Measurements from ENCODE around the gene EOGT. TPM values are rescaled to one million over a fixed set of nuclear protein-coding genes. Genes with fewer than 3 reads are reported as not detected.

The EOGT gene
- total RNA-seq, 1 experiment from 2014 or later, result 20.1 TPM

- H3K79me2 ChIP-seq (ENCODE audit: insufficient read depth, low read length), result no peaks in the 10 kb centered on the region
- BruUV-seq (replicated peaks), result no TSS peak
- H3K9me2 ChIP-seq (ENCODE audit: insufficient read depth), result no peaks in the 10 kb centered on the region
- H3K9ac ChIP-seq (ENCODE audit: low read length), result no peak overlapping the region
- no peak overlapping the region for H3K27ac ChIP-seq (ENCODE audit: low read depth, low read length)
- H3K27me3 ChIP-seq (ENCODE audit: insufficient read depth, low read length), result peaks cover 74% of the 10 kb centered on the region
- ChIA-PET POLR2A (no interaction called here), RAD21 (ENCODE audit: low non-redundant PET in 1 of 2, low total read pairs in 2 of 2, uncharacterized antibody in 2 of 2, unreplicated experiment in 2 of 2) (no interaction called here), CTCF (no interaction called here)
- H3K4me2 ChIP-seq (ENCODE audit: low read length), result no peak overlapping the region
- no peaks in the 10 kb centered on the region for H3K9me3 ChIP-seq (ENCODE audit: control insufficient read depth in 1 of 2, insufficient read depth in 1 of 2, low read depth in 1 of 2, low read length in 2 of 2)
- no peak for ATAC-seq
- no peaks in the 10 kb centered on the region for H4K20me1 ChIP-seq (ENCODE audit: insufficient read depth)
- no peak for DNase-seq (ENCODE audit: low read depth, low spot score)
- intact Hi-C loops (cut with micrococcal nuclease), result no loop called here
- no peak overlapping the region for H3K4me3 ChIP-seq (replicated peaks in 1 of 2; ENCODE audit: low read depth in 1 of 2, low read length in 2 of 2)
- no peaks in the 10 kb centered on the region for H3K4me1 ChIP-seq (ENCODE audit: control insufficient read depth in 1 of 2, insufficient read depth in 2 of 2, low read length in 2 of 2)
- H2AFZ ChIP-seq (ENCODE audit: low read depth, low read length, poor library complexity, severe bottlenecking), result no peak overlapping the region
- TF ChIP-seq CBX3 (IDR thresholded peaks at IDR 0.05; ENCODE audit: low read depth), result no peak
- TF ChIP-seq CTCF (IDR thresholded peaks at IDR 0.05 in 2 of 3, conservative IDR thresholded peaks at IDR 0.05 in 1 of 3; ENCODE audit: borderline replicate concordance in 1 of 3, insufficient read depth in 1 of 3, low read depth in 2 of 3, low read length in 2 of 3), result no peak
- TF ChIP-seq RAD21 (IDR thresholded peaks at IDR 0.05; ENCODE audit: low read depth), result no peak
- H3K36me3 ChIP-seq (ENCODE audit: control insufficient read depth in 1 of 2, insufficient read depth in 2 of 2, low read length in 2 of 2), result no peaks in the 10 kb centered on the region
These were observed 54.6 kb downstream of the EOGT start for GRCh38 chr3:68958932-68959331.

GRCh38 chr3:68957895-68958294 is 55.6 kb downstream of the EOGT start:
- H3K27me3 ChIP-seq (ENCODE audit: insufficient read depth, low read length), result peaks cover 74% of the 10 kb centered on the region
- H3K9ac ChIP-seq (ENCODE audit: low read length), result no peak overlapping the region
- H3K4me2 ChIP-seq (ENCODE audit: low read length), result no peak overlapping the region
- CTCF ChIA-PET, result no interaction called here
- no TSS peak for BruUV-seq (replicated peaks)
- H3K79me2 ChIP-seq (ENCODE audit: insufficient read depth, low read length), result no peaks in the 10 kb centered on the region
- POLR2A ChIA-PET, result no interaction called here
- no peak for DNase-seq (ENCODE audit: low read depth, low spot score)
- RAD21 ChIA-PET (ENCODE audit: low non-redundant PET in 1 of 2, low total read pairs in 2 of 2, uncharacterized antibody in 2 of 2, unreplicated experiment in 2 of 2), result no interaction called here
- H2AFZ ChIP-seq (ENCODE audit: low read depth, low read length, poor library complexity, severe bottlenecking), result no peak overlapping the region
- no peaks in the 10 kb centered on the region for H3K9me2 ChIP-seq (ENCODE audit: insufficient read depth)
- ATAC-seq, result no peak
- intact Hi-C loops (cut with micrococcal nuclease), result no loop called here
- no peak overlapping the region for H3K4me3 ChIP-seq (replicated peaks in 1 of 2; ENCODE audit: low read depth in 1 of 2, low read length in 2 of 2)
- H3K36me3 ChIP-seq (ENCODE audit: control insufficient read depth in 1 of 2, insufficient read depth in 2 of 2, low read length in 2 of 2), result no peaks in the 10 kb centered on the region
- H3K4me1 ChIP-seq (ENCODE audit: control insufficient read depth in 1 of 2, insufficient read depth in 2 of 2, low read length in 2 of 2), result no peaks in the 10 kb centered on the region
- H4K20me1 ChIP-seq (ENCODE audit: insufficient read depth), result no peaks in the 10 kb centered on the region
- H3K9me3 ChIP-seq (ENCODE audit: control insufficient read depth in 1 of 2, insufficient read depth in 1 of 2, low read depth in 1 of 2, low read length in 2 of 2), result no peaks in the 10 kb centered on the region
- H3K27ac ChIP-seq (ENCODE audit: low read depth, low read length), result no peak overlapping the region
- TF ChIP-seq YY1 (IDR thresholded peaks at IDR 0.05; ENCODE audit: extremely low read depth, insufficient replicate concordance, low read depth, low read length) (no peak), MAX (IDR thresholded peaks at IDR 0.05) (no peak), JUND (IDR thresholded peaks at IDR 0.05) (no peak), EGR1 (IDR thresholded peaks at IDR 0.05; ENCODE audit: low read depth) (no peak), SIN3A (IDR thresholded peaks at IDR 0.05; ENCODE audit: low read depth) (no peak), CTCF (IDR thresholded peaks at IDR 0.05 in 2 of 3, conservative IDR thresholded peaks at IDR 0.05 in 1 of 3; ENCODE audit: borderline replicate concordance in 1 of 3, insufficient read depth in 1 of 3, low read depth in 2 of 3, low read length in 2 of 3) (no peak), ELF1 (IDR thresholded peaks at IDR 0.05; ENCODE audit: borderline replicate concordance, low read depth) (no peak), SP1 (IDR thresholded peaks at IDR 0.05; ENCODE audit: low read depth) (no peak), CBX3 (IDR thresholded peaks at IDR 0.05; ENCODE audit: low read depth) (no peak), ZFX (IDR thresholded peaks at IDR 0.05) (no peak), FOSL1 (IDR thresholded peaks at IDR 0.05; ENCODE audit: low read depth) (no peak)
- TF ChIP-seq, protein P1, sequence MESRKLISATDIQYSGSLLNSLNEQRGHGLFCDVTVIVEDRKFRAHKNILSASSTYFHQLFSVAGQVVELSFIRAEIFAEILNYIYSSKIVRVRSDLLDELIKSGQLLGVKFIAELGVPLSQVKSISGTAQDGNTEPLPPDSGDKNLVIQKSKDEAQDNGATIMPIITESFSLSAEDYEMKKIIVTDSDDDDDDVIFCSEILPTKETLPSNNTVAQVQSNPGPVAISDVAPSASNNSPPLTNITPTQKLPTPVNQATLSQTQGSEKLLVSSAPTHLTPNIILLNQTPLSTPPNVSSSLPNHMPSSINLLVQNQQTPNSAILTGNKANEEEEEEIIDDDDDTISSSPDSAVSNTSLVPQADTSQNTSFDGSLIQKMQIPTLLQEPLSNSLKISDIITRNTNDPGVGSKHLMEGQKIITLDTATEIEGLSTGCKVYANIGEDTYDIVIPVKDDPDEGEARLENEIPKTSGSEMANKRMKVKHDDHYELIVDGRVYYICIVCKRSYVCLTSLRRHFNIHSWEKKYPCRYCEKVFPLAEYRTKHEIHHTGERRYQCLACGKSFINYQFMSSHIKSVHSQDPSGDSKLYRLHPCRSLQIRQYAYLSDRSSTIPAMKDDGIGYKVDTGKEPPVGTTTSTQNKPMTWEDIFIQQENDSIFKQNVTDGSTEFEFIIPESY (IDR thresholded peaks at IDR 0.05; ENCODE audit: extremely low read depth, insufficient replicate concordance, low read length), result no peak

Measured in HCT116 (cell line).